ENCODE results near the gene CHIT1.

The CHIT1 gene

GRCh38 chr1:203228670-203229069 lies 803 bp downstream of the CHIT1 start:
- in situ Hi-C loops (cut with MboI; ENCODE audit: low pct_unique_long_range_greater_than_20kb, low sequenced_read_pairs, unreplicated experiment) = loop anchor here (10.0 kb wide), 1 partner anchor 194 kb away; no protein-coding TSS in a partner anchor
- no peak for TF ChIP-seq CTCF (IDR thresholded peaks at IDR 0.05; ENCODE audit: extremely low read depth, insufficient read depth, missing control alignments)
- no peak for DNase-seq (ENCODE audit: low spot score)

GRCh38 chr1:203227371-203228083 lies 1.9 kb downstream of the CHIT1 start:
- no peak for TF ChIP-seq CTCF (IDR thresholded peaks at IDR 0.05; ENCODE audit: extremely low read depth, insufficient read depth, missing control alignments)
- in situ Hi-C loops (cut with MboI; ENCODE audit: low pct_unique_long_range_greater_than_20kb, low sequenced_read_pairs, unreplicated experiment) = loop anchor here (10.0 kb wide), 1 partner anchor 193 kb away; no protein-coding TSS in a partner anchor
- no peak for DNase-seq (ENCODE audit: low spot score)

DNA sequence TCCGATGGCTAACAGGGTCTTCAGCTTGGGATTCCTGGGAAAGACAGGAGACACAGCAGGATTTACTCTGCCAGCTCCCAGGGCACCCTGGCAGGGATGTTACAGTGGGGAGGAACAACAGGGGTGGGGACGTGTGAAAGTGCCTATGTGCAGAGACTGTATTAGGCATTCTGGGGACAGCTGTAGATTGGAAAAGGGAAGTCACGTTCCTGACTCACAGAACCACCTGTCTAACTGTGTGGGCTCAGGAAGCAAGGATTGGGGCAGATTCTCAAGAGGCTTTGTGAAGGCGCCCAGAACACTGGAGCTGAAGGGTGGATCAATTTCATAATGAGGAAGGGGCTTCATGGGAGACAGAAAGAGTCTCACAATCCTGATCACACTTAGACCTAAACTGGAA lies 4.4 kb downstream of the CHIT1 start:
- in situ Hi-C loops (cut with MboI; ENCODE audit: low pct_unique_long_range_greater_than_20kb, low sequenced_read_pairs, unreplicated experiment) = loop anchor here (10.0 kb wide), 1 partner anchor 190 kb away; no protein-coding TSS in a partner anchor
- DNase-seq (ENCODE audit: low spot score) = no peak
- TF ChIP-seq CTCF (IDR thresholded peaks at IDR 0.05; ENCODE audit: extremely low read depth, insufficient read depth, missing control alignments) = no peak

DNA sequence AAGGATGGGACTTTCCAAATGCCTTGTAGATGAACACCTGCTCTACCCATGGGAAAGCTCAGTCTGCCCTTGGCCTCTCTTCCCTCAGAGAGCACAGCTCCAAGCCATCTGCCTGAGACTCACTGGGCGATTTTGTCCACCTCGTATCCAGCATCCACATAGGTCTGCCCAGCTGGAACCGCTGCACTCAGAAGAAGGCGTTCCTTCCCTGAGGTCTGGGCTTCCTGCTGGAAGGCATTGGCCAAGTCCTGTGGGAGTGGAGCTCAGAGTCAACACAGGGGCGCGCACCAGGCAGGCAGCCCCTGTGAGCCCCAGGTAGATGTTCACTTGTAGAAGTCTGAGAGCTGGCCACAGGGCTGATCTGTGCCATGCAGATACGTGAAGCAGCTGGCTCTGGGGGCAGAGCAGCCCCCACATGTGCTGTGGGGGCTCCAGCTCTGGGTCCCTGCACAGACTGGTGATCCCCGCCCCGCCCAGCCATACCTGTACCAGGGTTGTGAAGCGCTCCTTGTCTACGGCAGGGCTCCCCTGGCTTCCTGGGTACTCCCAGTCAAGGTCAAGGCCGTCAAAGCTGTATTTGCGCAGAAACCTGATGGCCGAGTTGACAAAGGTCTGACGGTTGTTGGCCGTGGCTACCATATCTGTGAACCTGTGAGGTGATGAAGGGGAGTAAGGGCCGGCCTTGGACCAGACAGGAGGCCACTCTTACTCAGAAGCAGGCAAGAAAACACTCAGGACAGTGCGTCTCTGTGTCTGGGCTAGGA lies 6.3 kb downstream of the CHIT1 start:
- TF ChIP-seq CTCF (IDR thresholded peaks at IDR 0.05; ENCODE audit: extremely low read depth, insufficient read depth, missing control alignments) = no peak
- in situ Hi-C loops (cut with MboI; ENCODE audit: low pct_unique_long_range_greater_than_20kb, low sequenced_read_pairs, unreplicated experiment) = loop anchor here (10.0 kb wide), 1 partner anchor 188 kb away; no protein-coding TSS in a partner anchor
- no peak for DNase-seq (ENCODE audit: low spot score)

GRCh38 chr1:203219934-203220333 lies 9.5 kb downstream of the CHIT1 start:
- TF ChIP-seq CTCF (IDR thresholded peaks at IDR 0.05; ENCODE audit: extremely low read depth, insufficient read depth, missing control alignments) = no peak
- in situ Hi-C loops (cut with MboI; ENCODE audit: low pct_unique_long_range_greater_than_20kb, low sequenced_read_pairs, unreplicated experiment) = loop anchor here (10.0 kb wide), 1 partner anchor 185 kb away; no protein-coding TSS in a partner anchor
- DNase-seq (ENCODE audit: low spot score) = no peak

DNA sequence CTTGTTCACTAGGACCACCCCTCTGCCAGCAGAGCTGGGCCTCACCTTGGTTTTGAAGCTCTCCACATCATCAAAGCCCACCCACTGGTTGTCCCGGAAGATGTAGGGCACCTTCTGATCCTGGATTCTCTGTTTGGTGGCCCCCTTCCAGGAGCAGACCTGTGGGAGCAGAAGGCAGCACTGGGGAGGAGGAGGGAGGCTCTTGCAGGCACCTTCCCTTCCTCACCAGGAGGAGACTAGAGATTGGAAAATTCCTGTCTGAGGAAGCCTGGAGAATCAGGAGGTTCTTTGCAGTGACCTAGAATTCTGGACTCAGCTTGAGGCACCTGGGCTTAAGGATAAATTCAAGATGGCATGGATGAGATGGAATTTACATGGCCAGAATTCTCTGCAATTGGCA lies 10.3 kb downstream of the CHIT1 start:
- in situ Hi-C loops (cut with MboI; ENCODE audit: low pct_unique_long_range_greater_than_20kb, low sequenced_read_pairs, unreplicated experiment) = no loop called here
- DNase-seq (ENCODE audit: low spot score) = no peak
- TF ChIP-seq CTCF (IDR thresholded peaks at IDR 0.05; ENCODE audit: extremely low read depth, insufficient read depth, missing control alignments) = no peak

Measured in GM13977 (cell line).